GM18909 (cell line): Measurements from ENCODE around the gene EPN2.
"Not testable (repeated sequence)": the region's sequence is repeated elsewhere in the genome, so short reads cannot be mapped to it uniquely, and the experiment has no call there.

Source experiments
- ATAC-seq: cut with Tn5 transposase; IDR thresholded peaks from one replicate; pipeline ENCODE4 v1.9.1; 2021; ENCODE audit warnings: mild to moderate bottlenecking; ENCODE audit not compliant: unreplicated experiment, poor library complexity

Gene EPN2

DNA sequence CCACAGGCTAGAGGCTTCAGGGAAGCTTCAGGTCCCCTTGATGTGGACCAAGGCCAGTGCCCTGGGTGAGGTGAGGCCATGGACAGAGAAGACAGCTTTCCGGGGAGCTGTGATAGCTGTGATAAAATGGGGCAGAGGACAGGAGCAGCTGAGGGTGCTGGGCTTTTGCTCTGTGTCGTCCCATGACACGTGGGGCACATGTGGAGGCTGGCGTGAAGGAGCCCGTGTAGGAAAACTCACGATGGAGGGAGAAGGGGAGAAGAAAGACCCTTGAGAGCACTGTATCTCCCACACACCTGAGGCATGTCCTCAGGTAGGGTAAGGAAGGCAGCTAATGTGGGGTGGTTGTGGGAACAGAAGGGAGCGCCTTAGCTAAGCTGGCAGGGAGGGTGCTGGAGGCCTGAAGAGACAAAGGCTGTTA is 104.1 kb downstream of the EPN2 start:
- ATAC-seq, result no peak

- no peak for ATAC-seq
Observed at GRCh38 chr17:19341641-19342610, 104.8 kb downstream of the EPN2 start.

DNA sequence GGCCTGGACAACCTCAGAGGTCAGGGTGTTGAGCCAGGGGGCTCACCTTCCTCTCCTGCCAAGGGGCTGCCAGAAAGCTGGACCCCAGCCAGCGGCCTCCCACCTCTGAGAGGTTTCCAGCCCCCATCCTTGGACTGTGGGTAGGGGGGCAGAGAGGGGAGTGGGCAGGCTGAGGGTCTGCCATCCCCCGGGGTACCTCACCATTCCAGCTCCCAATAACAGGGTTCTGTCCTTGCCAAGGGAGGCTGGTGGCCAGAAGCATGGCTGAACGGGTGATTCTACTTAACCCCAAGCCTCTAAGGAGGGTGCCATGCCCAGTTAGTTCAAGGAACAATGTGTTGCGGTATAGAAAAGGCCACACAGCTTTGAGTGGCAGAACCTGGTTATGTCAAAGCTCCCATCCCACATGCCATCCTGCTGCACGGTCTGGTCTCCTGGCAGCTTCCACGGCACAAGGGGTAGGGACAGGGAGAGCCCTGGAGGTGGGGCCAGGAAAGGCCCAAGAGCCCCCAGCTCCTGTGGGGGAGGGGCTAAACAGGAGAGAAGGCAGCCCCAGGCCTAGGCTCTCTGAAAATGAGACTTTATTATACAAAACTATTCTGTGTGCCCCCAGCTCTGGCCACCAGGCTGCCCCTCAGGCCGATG is 105.6 kb downstream of the EPN2 start:
- ATAC-seq, result no peak

- ATAC-seq, result no peak
Observed at GRCh38 chr17:19343256-19343630, 106.1 kb downstream of the EPN2 start.

- ATAC-seq, result no peak
Observed at GRCh38 chr17:19343671-19344151, 106.5 kb downstream of the EPN2 start.

GRCh38 chr17:19344311-19345066 is 107.3 kb downstream of the EPN2 start:
- ATAC-seq, result no peak

GRCh38 chr17:19345067-19345460 is 107.9 kb downstream of the EPN2 start:
- ATAC-seq, result no peak

- ATAC-seq, result no peak
Observed at GRCh38 chr17:19345486-19346350, 108.6 kb downstream of the EPN2 start.

DNA sequence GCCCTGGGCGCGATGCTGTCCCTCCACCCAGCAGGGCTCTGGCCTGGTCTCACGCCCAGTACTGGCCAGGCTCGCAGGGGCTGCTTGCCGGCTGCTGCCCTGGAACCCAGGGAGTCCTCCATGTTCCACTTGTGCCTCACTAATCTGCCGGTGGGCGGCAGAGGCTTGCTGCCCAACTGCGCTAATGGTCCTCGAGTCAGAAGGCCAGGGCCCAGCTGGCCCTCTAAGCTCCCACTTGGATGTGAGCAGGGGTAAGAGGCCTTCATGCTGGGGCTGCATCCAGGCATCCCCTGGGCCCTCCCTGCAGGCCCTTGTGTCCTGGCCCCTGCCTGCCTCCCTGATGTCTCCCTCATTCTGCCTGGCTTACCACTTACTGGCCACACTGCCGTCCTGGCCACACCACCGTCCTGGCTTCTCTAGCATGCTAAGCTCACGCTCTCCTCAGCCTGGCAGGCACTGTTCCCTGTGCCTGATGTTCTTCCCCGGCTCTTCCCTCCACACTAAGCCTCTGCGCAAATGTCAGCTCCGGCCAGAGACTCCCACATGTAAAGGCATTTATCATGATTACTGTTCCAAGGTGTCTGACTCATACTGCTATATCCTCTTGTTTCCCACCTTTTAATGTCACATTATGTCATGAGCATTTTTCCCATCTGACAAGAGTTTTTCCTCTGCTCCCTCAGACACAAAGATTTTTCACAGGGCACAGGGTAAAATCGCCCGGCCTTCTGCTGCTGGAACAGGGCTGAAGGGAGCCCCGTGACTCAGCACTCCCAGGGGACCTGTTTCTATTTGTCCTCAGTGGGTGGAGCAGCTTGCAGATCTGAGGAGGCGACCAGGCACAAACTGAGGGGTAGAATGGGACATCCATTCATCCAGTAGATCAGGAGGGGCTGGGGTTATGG is 109.4 kb downstream of the EPN2 start:
- ATAC-seq, result no peak

DNA sequence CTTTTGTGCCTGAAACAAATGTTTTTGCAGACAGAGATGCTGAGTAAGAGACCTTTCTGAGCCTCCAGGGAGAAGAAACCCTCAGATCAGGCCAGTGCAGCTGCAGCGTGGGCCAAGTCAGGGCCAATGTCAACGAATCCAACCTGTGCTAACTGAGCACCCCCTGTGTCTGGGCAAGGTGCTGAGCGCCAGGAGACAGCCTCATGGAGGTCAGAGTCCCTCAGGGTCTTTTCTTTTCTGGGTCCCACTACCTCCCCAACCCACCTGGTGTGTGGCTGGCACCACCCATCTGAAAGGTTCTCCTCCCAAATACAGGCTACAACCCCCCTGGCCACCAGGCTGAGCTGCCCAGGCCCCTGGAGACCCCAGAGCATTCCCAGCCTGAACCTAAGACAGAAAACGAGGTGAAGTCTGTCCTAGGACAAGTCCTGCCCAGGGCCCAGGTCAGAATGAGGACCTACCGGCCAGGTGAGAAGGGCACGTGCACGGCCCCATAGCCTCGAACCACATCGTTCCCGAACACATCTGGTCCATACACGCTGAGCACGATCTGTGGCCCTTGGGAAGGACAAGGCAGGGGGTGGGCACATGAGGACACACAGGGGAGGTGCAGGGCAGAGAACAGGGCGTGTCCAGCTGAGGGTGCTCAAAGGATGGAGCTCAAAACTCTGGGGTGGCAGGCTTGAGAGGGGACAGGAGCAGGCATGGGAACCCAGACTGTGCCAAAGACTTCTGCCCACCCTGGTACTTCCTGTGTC is 110.3 kb downstream of the EPN2 start:
- ATAC-seq, result no peak

- ATAC-seq, result no peak
Observed at GRCh38 chr17:19348081-19348650, 111.0 kb downstream of the EPN2 start.

- ATAC-seq, result no peak
Observed at GRCh38 chr17:19348806-19349205, 111.6 kb downstream of the EPN2 start.

- ATAC-seq, result not testable (repeated sequence)
Observed at GRCh38 chr17:19353401-19353800, 116.2 kb downstream of the EPN2 start.

DNA sequence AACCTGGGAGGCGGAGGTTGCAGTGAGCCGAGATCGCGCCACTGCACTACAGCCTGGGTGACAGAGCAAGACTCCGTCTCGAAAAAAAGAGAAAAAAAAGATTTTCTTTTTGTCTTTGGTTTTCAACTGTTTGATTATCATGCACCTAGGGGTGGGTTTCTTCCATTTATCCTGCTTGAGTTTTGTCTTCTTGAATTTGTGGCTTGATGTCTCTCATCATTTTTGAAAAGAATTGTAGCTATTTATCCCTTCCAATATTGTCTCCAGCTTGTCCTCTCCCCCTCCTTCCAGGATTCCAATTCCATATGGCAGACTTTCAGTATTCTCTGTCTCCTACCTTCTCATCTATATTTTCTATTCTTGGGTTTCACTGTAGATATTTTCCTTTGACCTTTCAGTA is 117.6 kb downstream of the EPN2 start:
- no peak for ATAC-seq

DNA sequence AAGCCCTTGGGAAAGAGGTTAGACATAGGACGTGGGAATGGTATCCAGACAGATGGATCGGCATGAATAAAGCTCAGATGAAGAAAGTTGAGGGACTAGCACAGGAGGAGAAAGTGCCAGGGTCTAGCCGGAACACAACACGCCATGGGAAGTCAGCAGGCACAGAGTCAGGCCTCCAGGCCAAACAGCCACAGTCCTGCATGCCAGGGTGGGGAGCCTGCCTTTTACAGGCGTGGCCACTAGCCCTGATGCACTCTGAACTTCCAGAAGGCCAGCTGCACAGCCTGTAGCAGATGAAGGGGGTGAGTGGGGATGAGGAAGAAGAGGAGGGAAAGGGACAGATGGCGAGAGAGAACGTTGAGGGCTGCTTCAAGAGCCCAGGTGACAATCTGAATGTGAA is 120.2 kb downstream of the EPN2 start:
- ATAC-seq, result no peak

- no peak for ATAC-seq
Observed at GRCh38 chr17:19357761-19358160, 120.6 kb downstream of the EPN2 start.

DNA sequence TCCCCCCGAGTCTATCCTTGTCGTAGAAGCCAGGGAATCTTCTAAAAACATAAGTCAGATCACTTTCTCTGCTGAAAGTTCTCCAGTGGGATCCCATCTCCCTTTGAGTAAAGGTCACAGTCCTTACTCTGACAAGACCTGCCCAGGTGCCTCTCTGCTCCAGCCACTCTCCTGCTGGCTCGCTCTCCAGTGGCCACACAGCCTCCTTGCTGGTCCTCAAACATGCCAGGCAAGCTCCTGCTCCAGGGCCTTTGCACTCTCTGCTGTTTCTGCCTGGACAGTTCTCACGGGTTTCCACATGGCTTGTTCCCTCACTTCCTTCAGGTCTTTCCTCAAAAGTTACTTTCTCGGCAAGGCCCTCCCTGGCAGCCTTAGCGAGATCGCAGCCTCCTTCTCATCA is 122.0 kb downstream of the EPN2 start:
- ATAC-seq, result no peak

DNA sequence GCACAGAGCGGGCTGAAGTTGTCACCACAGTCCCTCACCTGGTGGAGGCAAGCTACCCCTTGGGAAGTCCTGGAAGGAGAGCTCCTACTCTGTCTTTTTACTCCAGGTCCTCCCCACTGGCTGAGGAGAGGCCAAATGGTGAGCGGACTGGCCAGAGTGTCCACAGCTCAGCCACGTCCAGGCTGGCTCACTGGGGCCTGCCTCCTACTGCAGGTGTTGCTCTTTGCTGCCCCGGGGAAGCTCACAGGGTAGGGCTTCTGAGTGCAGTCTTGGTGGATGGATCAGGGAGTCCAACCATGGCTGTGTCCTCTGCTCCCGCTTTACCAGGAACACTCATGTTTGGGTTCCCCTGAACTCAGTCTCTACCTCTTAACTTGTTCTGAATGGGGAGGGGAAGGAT is 122.7 kb downstream of the EPN2 start:
- ATAC-seq, result no peak
